Kidney (tissue), 14 donors: ENCODE results near the gene COL21A1. TPM values are rescaled to one million over a fixed set of nuclear protein-coding genes. Genes with fewer than 3 reads are reported as not detected.

Source experiments
- DNase-seq, 5 donors: peaks; one replicate each; pipeline ENCODE4 v3.0.0-alpha.2; 2013 to 2020
- FAIRE-seq: peaks from 2 replicates; lab custom pipeline; 2012; peaks lifted over from hg19 to GRCh38; lab: Jason Lieb, UNC
- H3K27ac ChIP-seq, 2 donors: one replicate each; pipeline ENCODE4 v1.7.0; 2013; ENCODE audit warnings: low read depth in 2 of 2, low read length in 2 of 2, inconsistent platforms in 1 of 2
- H3K27me3 ChIP-seq: one replicate; pipeline ENCODE4 v1.7.1; 2013; ENCODE audit warnings: low read length, inconsistent platforms; ENCODE audit not compliant: control insufficient read depth, insufficient read depth
- H3K36me3 ChIP-seq, 3 donors: one replicate each; pipeline versions ENCODE4 v1.7.0 to v1.7.1; 2013; ENCODE audit warnings: low read length in 3 of 3, control low read depth in 1 of 3, inconsistent platforms in 1 of 3; ENCODE audit not compliant: insufficient read depth in 3 of 3, control insufficient read depth in 2 of 3
- H3K4me1 ChIP-seq, 3 donors: one replicate each; pipeline versions ENCODE4 v1.7.0 to v1.7.1; 2013; ENCODE audit warnings: low read length in 3 of 3, inconsistent platforms in 1 of 3, low read depth in 1 of 3; ENCODE audit not compliant: control insufficient read depth in 2 of 3, insufficient read depth in 2 of 3
- H3K4me3 ChIP-seq, 3 donors: one replicate each; pipeline versions ENCODE4 v1.7.0 to v1.8.1; 2013; ENCODE audit warnings: low read length in 3 of 3, control low read depth in 1 of 3, inconsistent platforms in 1 of 3
- H3K9ac ChIP-seq, 3 donors: one replicate each; pipeline versions ENCODE4 v1.7.0 to v1.7.1; 2013; ENCODE audit warnings: low read length in 3 of 3, control low read depth in 1 of 3, inconsistent platforms in 1 of 3
- H3K9me3 ChIP-seq, 3 donors: one replicate each; pipeline versions ENCODE4 v1.7.0 to v1.7.1; 2013; ENCODE audit warnings: low read length in 3 of 3, control low read depth in 1 of 3, inconsistent platforms in 1 of 3; ENCODE audit not compliant: control insufficient read depth in 2 of 3, insufficient read depth in 1 of 3
- CTCF ChIP-seq: IDR thresholded peaks from 3 replicates; pipeline ENCODE4 v1.5.1; 2012; ENCODE audit warnings: mild to moderate bottlenecking, moderate library complexity, borderline replicate concordance; ENCODE audit not compliant: insufficient read depth; ENCODE audit errors: extremely low read depth
- intact Hi-C: fragments of 100-400 bp; cut with DNase I; formaldehyde crosslinking; loops from one replicate; pipeline ENCODE4 v1.11.1; 2022
- polyA plus RNA-seq: library from polyadenylated mRNA; stranded (reverse); fragments of 350-450 nt; fragmentation: Illumina TruSeq; extraction: RNeasy Lipid Tissue Mini Kit (QIAGEN cat#74804); gene quantifications from one replicate; pipeline ENCODE4 v1.2.3, GENCODE V29; 2014; ENCODE audit warnings: low read depth, low replicate concordance; ENCODE audit not compliant: insufficient read depth
- total RNA-seq: library from RNA; stranded (reverse); fragmentation: NEBNext Ultra II Directional; extraction: Animal tissue kit (Norgen Biotek cat#: 25700); gene quantifications from one replicate; pipeline ENCODE4 v1.2.1, GENCODE V29; 2021
- donor health status: control.
- donor health status: control.
- donor health status: control.
- donor health status: control.
- donor health status: control.
- donor health status: DM: yes; HTN: yes; CAD: no.
- donor health status: Normal renal cell carcinoma (clear cell type).

The COL21A1 gene
- total and polyA plus RNA-seq, 2 donors from 2014 or later, result 1.6 to 3.1 TPM

GRCh38 chr6:56050530-56051201, 196.7 kb downstream of the COL21A1 start:
- no peaks in the 10 kb centered on the region for H3K9me3 ChIP-seq
- intact Hi-C loops, result no loop called here
- H3K27me3 ChIP-seq, result no peaks in the 10 kb centered on the region
- H3K4me1 ChIP-seq, result no peaks in the 10 kb centered on the region
- H3K9ac ChIP-seq, result no peak overlapping the region
- H3K27ac ChIP-seq, result no peak overlapping the region
- H3K4me3 ChIP-seq, result no peak overlapping the region
- no peak for TF ChIP-seq CTCF
- no peak for DNase-seq
- no peaks in the 10 kb centered on the region for H3K36me3 ChIP-seq
- no peak for FAIRE-seq

GRCh38 chr6:56048601-56049000, 198.8 kb downstream of the COL21A1 start:
- H3K4me3 ChIP-seq, result no peak overlapping the region
- FAIRE-seq (no peak), DNase-seq (no peak)
- H3K4me1 ChIP-seq, result no peaks in the 10 kb centered on the region
- intact Hi-C loops, result no loop called here
- no peaks in the 10 kb centered on the region for H3K27me3 ChIP-seq
- no peak for TF ChIP-seq CTCF
- H3K9ac ChIP-seq, result no peak overlapping the region
- no peaks in the 10 kb centered on the region for H3K36me3 ChIP-seq
- H3K9me3 ChIP-seq, result no peaks in the 10 kb centered on the region
- H3K27ac ChIP-seq, result no peak overlapping the region

GRCh38 chr6:56047931-56048540, 199.3 kb downstream of the COL21A1 start:
- FAIRE-seq, result no peak

More at GRCh38 chr6:56047931-56048540, 199.3 kb downstream of the COL21A1 start:
- no peak overlapping the region for H3K4me3 ChIP-seq
- H3K4me1 ChIP-seq, result no peaks in the 10 kb centered on the region
- no peaks in the 10 kb centered on the region for H3K27me3 ChIP-seq
- H3K9ac ChIP-seq, result no peak overlapping the region
- intact Hi-C loops, result no loop called here
- DNase-seq, result no peak
- no peak for TF ChIP-seq CTCF
- no peaks in the 10 kb centered on the region for H3K9me3 ChIP-seq
- H3K36me3 ChIP-seq, result no peaks in the 10 kb centered on the region
- H3K27ac ChIP-seq, result no peak overlapping the region
